ENCODE results near the gene SMYD4. TPM values are rescaled to one million over a fixed set of nuclear protein-coding genes. Genes with fewer than 3 reads are reported as not detected.
A peak's percentile ranks its signal among the peaks of the same experiment; 100 is the strongest.

Gene SMYD4
- total RNA-seq, 3 donors from 2014 or later (not counting 1 experiment from before 2014, with no cell fraction given) = 20.3 to 37.8 (median 24.3) TPM

- peaks cover 24% of the 10 kb centered on the region for H3K36me3 ChIP-seq (ENCODE audit: control insufficient read depth, insufficient read depth, low read length)
- WGBS (ENCODE audit: insufficient coverage) = 86% methylated on average over 25 of the region's 25 CpGs
- H3K9me3 Mint-ChIP-seq = no peaks in the 10 kb centered on the region
Measured at GRCh38 chr17:1736348-1737281, 93.1 kb downstream of the SMYD4 start.

GRCh38 chr17:1735834-1736347 is 93.8 kb downstream of the SMYD4 start:
- H3K36me3 Mint-ChIP-seq = no peaks in the 10 kb centered on the region
- DNase-seq (no peak), ATAC-seq (no peak)
- H3K27me3 Mint-ChIP-seq (ENCODE audit: low read depth in 2 of 2) = no peaks in the 10 kb centered on the region
- no peaks in the 10 kb centered on the region for H3K9me3 Mint-ChIP-seq
- 96% methylated on average over 17 of the region's 17 CpGs for WGBS (ENCODE audit: insufficient coverage)
- peaks cover 0 to 12% of the 10 kb centered on the region in 2 donors for H3K4me1 Mint-ChIP-seq
- no peak overlapping the region for H3K27ac Mint-ChIP-seq
- Histone ChIP-seq H3K4me3 (ENCODE audit: low read length) (no peak overlapping the region), H3K27ac (ENCODE audit: low read length) (no peak overlapping the region), H3K4me1 (ENCODE audit: control insufficient read depth, insufficient read depth, low read length) (no peaks in the 10 kb centered on the region), H3K27me3 (ENCODE audit: control insufficient read depth, insufficient read depth, low read length) (no peaks in the 10 kb centered on the region), H3K9me3 (ENCODE audit: control insufficient read depth, insufficient read depth, low read length) (no peaks in the 10 kb centered on the region), H3K36me3 (ENCODE audit: control insufficient read depth, insufficient read depth, low read length) (peaks cover 28% of the 10 kb centered on the region)
- no peak for TF ChIP-seq CTCF (IDR thresholded peaks at IDR 0.05)
- no peak overlapping the region for H3K4me3 Mint-ChIP-seq
- intact Hi-C loops (cut with micrococcal nuclease) = no loop called here

More at GRCh38 chr17:1736348-1737281, 93.1 kb downstream of the SMYD4 start:
- DNase-seq (peak in 1 of 2 donors; percentile 58), ATAC-seq (no peak)
- no peaks in the 10 kb centered on the region for H3K4me1 ChIP-seq (ENCODE audit: control insufficient read depth, insufficient read depth, low read length)
- H3K27ac ChIP-seq (ENCODE audit: low read length) = no peak overlapping the region
- no peak overlapping the region for H3K4me3 ChIP-seq (ENCODE audit: low read length)
- no peaks in the 10 kb centered on the region for H3K27me3 ChIP-seq (ENCODE audit: control insufficient read depth, insufficient read depth, low read length)
- no peak overlapping the region for H3K4me3 Mint-ChIP-seq
- no peaks in the 10 kb centered on the region for H3K27me3 Mint-ChIP-seq (ENCODE audit: low read depth in 2 of 2)
- TF ChIP-seq CTCF (IDR thresholded peaks at IDR 0.05) = no peak
- intact Hi-C loops (cut with micrococcal nuclease) = no loop called here
- no peaks in the 10 kb centered on the region for H3K36me3 Mint-ChIP-seq
- H3K4me1 Mint-ChIP-seq = peaks cover 0 to 12% of the 10 kb centered on the region in 2 donors
- H3K27ac Mint-ChIP-seq = no peak overlapping the region
- H3K9me3 ChIP-seq (ENCODE audit: control insufficient read depth, insufficient read depth, low read length) = no peaks in the 10 kb centered on the region

GRCh38 chr17:1735418-1735817 is 94.3 kb downstream of the SMYD4 start:
- Histone ChIP-seq H3K4me3 (ENCODE audit: low read length) (no peak overlapping the region), H3K4me1 (ENCODE audit: control insufficient read depth, insufficient read depth, low read length) (no peaks in the 10 kb centered on the region), H3K27ac (ENCODE audit: low read length) (no peak overlapping the region), H3K36me3 (ENCODE audit: control insufficient read depth, insufficient read depth, low read length) (peaks cover 33% of the 10 kb centered on the region), H3K27me3 (ENCODE audit: control insufficient read depth, insufficient read depth, low read length) (no peaks in the 10 kb centered on the region), H3K9me3 (ENCODE audit: control insufficient read depth, insufficient read depth, low read length) (no peaks in the 10 kb centered on the region)
- H3K4me1 Mint-ChIP-seq = peaks cover 0 to 12% of the 10 kb centered on the region in 2 donors
- no peaks in the 10 kb centered on the region for H3K9me3 Mint-ChIP-seq
- no peak for DNase-seq
- no peak overlapping the region for H3K4me3 Mint-ChIP-seq
- intact Hi-C loops (cut with micrococcal nuclease) = no loop called here
- no peak for ATAC-seq
- no peaks in the 10 kb centered on the region for H3K27me3 Mint-ChIP-seq (ENCODE audit: low read depth in 2 of 2)
- H3K27ac Mint-ChIP-seq = no peak overlapping the region
- TF ChIP-seq CTCF (IDR thresholded peaks at IDR 0.05) = no peak
- WGBS (ENCODE audit: insufficient coverage) = 96% methylated on average over 10 of the region's 10 CpGs
- H3K36me3 Mint-ChIP-seq = no peaks in the 10 kb centered on the region
